GM12865 (cell line): ENCODE data around the gene WDR19.
"Not testable (repeated sequence)": the region's sequence is repeated elsewhere in the genome, so short reads cannot be mapped to it uniquely, and the experiment has no call there.

Experiments used
- DNase-seq: peaks from one replicate; pipeline ENCODE4 v3.0.0; 2010; ENCODE audit warnings: low read depth
- H3K4me3 ChIP-seq: 2 replicates; pipeline ENCODE4 v1.5.1; 2011; ENCODE audit warnings: mild to moderate bottlenecking, low read depth, low read length, control low read depth
- CTCF ChIP-seq: IDR thresholded peaks from 2 replicates; pipeline ENCODE4 v1.5.1; 2011; ENCODE audit warnings: low read length, control low read depth, low read depth, inconsistent platforms; ENCODE audit not compliant: insufficient read depth; ENCODE audit errors: missing control alignments

Gene WDR19

GRCh38 chr4:39166177-39166576 is 16.2 kb upstream of the WDR19 start:
- no peak overlapping the region for H3K4me3 ChIP-seq
- no peak for TF ChIP-seq CTCF
- no peak for DNase-seq

- TF ChIP-seq CTCF: no peak
These were observed 15.7 kb upstream of the WDR19 start for GRCh38 chr4:39166669-39167068.

GRCh38 chr4:39169426-39169825 is 12.9 kb upstream of the WDR19 start:
- no peak for DNase-seq
- no peak overlapping the region for H3K4me3 ChIP-seq
- no peak for TF ChIP-seq CTCF

More at GRCh38 chr4:39166669-39167068, 15.7 kb upstream of the WDR19 start:
- no peak for DNase-seq
- no peak overlapping the region for H3K4me3 ChIP-seq

GRCh38 chr4:39170301-39170700 is 12.0 kb upstream of the WDR19 start:
- no peak for TF ChIP-seq CTCF
- no peak for DNase-seq
- H3K4me3 ChIP-seq: no peak overlapping the region

- TF ChIP-seq CTCF: no peak
- H3K4me3 ChIP-seq: no peak overlapping the region
- no peak for DNase-seq
These were observed 3.6 kb upstream of the WDR19 start for GRCh38 chr4:39178706-39179105.

- no peak for DNase-seq
- TF ChIP-seq CTCF: no peak
- H3K4me3 ChIP-seq: no peak overlapping the region
These were observed 2.6 kb upstream of the WDR19 start for GRCh38 chr4:39179681-39180080.

GRCh38 chr4:39180629-39181028 is 1.7 kb upstream of the WDR19 start:
- not testable (repeated sequence) for H3K4me3 ChIP-seq, DNase-seq
